GM04503 (cell line): ENCODE results near the gene C1R.
A peak's percentile ranks its signal among the peaks of the same experiment; 100 is the strongest.
"Not testable (repeated sequence)": the region's sequence is repeated elsewhere in the genome, so short reads cannot be mapped to it uniquely, and the experiment has no call there.

ENCODE experiments used
- DNase-seq: peaks from one replicate; pipeline ENCODE4 v3.0.0-alpha.2; 2012; ENCODE audit warnings: low read depth

C1R gene

GRCh38 chr12:7067096-7067495 lies 25.1 kb downstream of the C1R start:
- no peak for DNase-seq

GRCh38 chr12:7066596-7066995 lies 25.6 kb downstream of the C1R start:
- DNase-seq, result no peak

DNA sequence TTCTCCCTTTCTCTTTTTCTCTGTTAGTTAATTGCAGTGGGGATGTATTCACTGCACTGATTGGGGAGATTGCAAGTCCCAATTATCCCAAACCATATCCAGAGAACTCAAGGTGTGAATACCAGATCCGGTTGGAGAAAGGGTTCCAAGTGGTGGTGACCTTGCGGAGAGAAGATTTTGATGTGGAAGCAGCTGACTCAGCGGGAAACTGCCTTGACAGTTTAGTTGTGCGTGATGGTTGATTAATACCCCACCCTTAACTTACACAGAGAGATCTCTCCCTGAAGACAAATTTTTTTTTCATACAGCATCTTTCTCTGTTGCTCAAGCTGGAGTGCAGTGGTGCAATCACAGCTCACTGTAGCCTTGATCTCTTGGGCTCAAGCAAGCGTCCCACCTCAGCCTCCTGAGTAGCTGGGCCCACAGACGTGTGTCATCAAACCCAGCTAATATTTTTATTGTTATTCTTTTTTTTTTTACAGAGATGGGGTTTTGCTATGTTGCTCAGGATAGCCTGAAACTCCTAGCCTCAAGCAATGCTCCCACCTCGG lies 27.1 kb downstream of the C1R start:
- DNase-seq, result no peak

DNA sequence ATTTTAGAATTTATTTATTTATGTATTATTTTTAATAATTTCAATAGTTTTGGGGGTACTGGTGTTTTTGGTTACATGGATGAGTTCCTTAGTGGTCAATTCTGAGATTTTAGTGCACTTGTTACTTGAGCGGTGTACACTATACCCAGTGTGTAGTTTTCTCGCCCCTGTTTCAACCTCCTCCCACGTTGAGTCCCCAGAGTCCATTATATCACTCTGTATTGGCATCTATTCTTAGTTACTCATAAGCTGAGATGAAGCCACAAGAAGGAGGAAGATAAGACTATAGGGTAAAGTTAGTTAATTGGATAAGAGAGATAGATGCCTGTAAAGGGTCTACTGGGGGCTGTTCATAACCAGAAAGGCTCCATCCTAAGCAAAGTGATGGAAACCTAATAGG lies 27.7 kb downstream of the C1R start:
- no peak for DNase-seq

DNA sequence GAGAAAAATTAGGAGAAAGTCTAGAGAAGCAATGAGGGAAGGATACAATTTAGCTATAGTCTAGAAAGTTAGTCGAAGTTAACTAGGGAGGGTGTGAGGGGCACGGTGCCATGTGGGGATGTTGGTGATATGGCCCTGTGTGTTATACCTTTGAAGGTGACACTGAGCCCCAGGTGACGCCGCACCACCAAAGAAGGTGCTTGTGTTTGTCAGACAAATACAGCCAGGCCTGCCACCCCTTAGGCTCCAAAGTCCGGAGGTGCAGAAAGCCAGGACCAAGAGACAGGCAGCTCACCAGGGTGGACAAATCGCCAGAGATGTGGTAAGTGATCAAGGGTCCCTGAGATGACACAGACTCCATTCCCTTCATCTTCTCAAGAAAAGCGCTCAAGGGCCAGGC lies 30.6 kb downstream of the C1R start:
- no peak for DNase-seq

- no peak for DNase-seq
These were observed 31.1 kb downstream of the C1R start for GRCh38 chr12:7061138-7061537.

DNA sequence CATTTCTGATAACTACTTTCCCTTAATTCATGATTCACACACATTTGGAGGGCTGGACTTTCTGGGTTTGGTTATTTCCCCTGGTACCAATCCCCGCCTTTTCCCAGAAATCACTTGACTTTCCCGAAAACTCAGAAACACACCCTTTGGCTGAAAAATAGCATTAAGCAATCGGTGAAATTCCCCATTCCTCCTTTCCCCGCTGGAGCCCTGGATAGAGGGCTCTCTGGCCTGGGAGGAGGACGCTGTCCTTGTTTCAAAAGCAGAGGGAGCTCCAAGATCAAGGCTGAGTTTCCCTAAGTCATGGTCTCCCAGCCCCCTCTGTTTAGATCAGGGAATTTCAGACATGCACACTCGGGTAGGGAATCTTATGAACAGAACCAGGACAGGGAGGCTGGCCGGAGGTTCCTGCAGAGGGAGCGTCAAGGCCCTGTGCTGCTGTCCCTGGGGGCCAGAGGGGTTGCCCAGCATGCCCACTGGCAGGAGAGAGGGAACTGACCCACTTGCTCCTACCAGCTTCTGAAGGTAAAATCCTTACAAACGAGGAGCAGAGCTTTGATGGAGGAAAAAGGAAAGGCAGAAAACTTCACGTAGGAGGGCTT lies 31.8 kb downstream of the C1R start, which contains the start of gene C1S:
Gene C1S, plus strand, starts transcription at position 366 of the 602 bp plus-strand sequence. CDS start 1,195 bp downstream, outside the sequence.
- DNase-seq, result peak; percentile 97

DNA sequence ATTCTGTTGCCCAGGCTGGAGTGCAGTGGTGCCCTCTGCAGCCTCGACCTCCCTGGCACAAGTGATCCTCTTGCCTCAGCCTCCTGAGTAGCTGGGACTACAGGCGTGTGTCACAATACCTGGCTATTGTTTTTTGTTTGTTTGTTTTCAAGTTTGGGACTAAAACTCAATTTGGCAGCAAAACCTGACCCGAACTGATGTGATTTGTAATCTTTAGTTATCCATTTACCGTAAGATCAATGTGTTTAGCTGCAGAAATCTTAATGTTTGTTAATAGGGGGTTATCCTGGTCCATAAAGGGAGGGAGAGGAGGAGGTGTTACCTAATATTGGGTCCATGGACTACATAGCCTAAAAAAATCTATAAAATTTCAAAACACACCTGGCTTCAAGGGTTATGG lies 32.5 kb downstream of the C1R start:
- no peak for DNase-seq

DNA sequence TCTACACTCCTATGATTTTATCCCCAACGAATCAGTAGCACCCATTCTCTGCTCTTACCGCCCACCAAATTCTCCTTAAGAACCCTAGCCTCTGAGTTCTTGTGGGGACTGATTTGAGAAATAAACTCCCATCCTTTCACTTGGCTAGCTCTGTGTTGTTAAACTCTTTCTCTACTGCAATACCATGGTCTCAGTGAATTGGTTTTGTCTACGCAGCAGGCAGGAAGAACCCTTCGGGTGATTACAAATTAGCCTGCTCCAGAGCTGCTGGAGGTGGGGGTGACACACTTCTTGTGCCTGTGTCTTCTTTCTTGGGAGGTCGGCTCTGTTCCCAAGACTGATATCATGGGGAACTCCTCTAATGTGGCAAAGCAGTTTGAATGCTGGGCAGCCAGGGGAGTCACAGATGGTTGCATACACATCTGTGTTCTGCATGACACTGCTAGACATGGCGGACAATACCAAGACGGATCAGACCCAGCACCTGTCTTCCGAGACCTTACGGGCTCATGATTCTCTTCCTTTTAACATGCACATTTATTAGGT lies 33.3 kb downstream of the C1R start:
- no peak for DNase-seq

GRCh38 chr12:7058163-7058845 lies 33.9 kb downstream of the C1R start:
- no peak for DNase-seq

DNA sequence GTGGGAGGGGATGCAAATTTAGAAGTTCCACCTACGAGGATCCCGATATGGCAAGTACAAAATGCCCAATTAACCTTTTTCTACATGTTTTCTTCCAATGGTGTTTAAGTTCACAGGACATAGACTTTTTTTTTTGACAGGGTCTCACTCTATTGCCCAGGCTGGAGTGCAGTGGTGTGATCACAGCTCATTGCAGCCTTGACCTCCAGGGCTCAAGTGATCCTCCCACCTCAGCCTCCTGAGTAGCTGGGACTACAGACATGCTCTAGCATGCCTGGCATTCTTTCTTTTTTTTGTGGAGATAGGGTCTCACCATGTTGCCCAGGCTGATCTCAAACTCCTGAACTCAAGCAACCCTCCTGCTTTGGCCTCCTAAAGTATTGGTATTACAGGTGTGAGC lies 36.5 kb downstream of the C1R start:
- not testable (repeated sequence) for DNase-seq

- no peak for DNase-seq
These were observed 37.3 kb downstream of the C1R start for GRCh38 chr12:7054925-7055324.

DNA sequence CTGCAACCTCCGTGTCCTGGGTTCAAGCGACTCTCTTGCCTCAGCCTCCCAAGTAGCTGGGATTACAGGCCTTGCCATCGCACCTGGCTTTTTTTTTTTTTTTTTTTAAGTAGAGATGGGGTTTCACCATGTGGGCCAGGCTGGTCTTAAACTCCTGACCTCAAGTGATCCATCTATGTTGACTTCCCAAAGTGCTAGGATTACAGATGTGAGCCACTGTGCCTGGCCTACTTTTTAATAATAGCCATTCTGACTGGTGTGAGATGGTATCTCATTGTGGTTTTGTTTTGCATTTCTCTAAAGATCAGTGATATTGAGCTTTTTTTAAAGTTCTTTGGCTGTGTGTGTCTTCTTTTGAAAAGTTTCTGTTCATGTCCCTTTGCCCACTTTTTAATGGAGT lies 42.3 kb downstream of the C1R start:
- DNase-seq, result not testable (repeated sequence)

DNA sequence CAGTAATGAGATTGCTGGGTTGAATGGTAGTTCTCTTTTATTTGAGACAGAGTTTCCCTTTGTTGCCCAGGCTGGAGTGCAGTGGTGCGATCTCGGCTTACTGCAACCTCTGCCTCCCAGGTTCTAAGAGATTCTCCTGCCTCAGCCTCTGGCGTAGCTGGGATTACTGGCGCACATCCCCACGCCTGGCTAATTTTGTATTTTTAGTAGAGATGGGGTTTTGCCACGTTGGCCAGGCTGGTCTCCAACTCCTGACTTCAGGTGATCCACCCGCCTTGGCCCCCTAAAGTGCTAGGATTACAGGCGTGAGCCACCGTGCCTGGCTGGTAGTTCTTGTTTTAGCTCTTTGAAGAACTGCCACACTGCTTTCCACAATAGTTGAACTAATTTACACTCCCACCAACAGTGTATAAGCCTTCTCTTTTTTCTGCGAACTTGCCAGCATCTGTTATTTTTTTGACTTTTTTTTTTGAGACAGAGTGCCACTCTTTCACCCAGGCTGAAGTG lies 42.7 kb downstream of the C1R start:
- not testable (repeated sequence) for DNase-seq

- no peak for DNase-seq
These were observed 44.9 kb downstream of the C1R start for GRCh38 chr12:7047306-7047705.

DNA sequence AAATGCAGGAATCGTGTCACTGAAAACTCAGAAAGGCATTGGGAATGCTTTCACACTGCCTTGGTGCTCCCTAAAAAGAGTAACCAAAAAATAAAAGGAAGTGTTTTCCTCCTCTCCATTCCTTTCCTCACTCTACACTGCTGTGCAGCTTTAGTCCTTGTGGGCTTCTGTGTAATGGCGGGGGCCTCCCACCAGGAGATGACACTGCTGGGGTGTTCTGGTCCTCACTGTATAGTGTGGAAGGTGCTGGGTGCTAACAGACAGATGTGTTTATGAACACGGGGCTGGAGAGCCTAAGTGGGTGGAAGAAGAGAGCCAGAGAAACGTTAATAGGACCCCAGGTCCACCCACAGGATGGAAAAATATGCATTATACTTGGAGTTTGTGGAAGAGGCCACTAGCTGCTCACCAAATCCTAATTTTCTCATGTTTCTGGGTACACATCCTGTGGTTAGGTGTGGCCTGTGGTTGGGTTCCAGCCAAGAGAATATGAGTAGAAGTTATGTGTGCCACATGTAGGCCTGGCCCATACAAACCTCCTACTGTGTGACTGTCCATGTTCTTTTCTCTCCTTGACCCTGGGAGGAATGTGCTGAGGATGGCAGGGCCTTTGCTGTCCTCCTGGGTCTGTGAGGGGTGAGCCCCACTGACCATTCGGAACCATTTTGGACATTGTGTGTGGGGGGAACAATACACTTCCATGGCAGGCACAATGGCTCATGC lies 45.7 kb downstream of the C1R start:
- DNase-seq, result no peak

- DNase-seq, result no peak
These were observed 46.3 kb downstream of the C1R start for GRCh38 chr12:7045913-7046312.

DNA sequence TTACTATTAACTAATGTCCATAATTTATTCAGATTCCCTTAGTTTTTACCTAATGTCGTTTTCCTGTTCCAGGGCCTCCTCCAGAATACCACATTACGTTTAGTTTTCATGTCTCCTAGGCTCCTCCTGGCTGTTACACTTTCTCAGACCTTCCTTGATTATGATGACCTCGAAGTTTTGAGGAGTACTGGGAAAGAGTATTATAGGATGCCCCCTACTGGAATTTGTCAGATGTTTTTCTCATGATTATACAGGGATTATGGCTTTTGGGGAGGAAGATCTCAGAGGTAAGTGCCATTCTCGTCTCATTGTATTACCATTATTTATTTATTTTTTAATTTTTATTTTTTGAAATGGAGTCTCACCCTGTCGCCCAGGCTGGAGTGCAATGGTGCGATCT lies 49.4 kb downstream of the C1R start:
- peak; percentile 17 for DNase-seq

DNA sequence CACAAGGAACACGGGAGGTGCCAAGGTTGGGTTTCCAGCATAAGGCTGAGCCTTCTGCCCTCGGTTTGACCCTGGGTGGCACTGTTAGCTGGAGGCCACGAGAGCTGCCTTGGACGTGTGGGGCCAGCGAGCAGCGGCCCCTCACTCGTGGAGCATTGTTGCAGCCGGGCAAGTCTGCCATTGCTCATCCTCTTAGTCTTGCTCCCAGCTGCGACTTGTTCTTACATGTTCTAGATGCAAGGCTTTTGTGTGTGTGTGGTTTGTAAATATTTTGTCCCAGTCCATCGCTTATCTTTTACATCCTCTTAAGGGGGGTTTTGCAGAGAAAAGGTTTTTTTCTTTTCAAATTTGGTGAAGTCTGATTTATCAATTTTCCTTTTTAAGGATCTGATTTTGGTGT lies 52.8 kb downstream of the C1R start:
- no peak for DNase-seq

DNA sequence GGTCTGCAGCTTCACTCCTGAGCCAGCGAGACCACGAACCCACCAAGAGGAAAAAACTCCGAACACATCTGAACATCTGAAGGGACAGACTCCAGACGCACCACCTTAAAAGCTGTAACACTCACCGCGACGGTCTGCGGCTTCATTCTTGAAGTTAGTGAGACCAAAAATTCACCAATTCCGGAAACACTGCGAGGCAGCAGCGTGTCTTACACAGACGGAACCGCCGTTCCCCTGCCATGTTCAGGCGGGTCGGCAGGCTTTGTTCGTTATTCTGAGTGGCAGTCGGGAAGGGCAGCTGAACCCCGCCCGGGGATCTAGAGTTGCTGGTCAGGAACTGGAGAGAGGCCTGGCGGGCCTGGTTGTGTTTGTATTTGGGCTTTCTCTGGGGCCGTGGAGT lies 53.7 kb downstream of the C1R start:
- DNase-seq, result no peak

GRCh38 chr12:7037411-7037810 lies 54.8 kb downstream of the C1R start:
- DNase-seq, result not testable (repeated sequence)

- DNase-seq, result no peak
These were observed 56.8 kb downstream of the C1R start for GRCh38 chr12:7035463-7035862.

DNA sequence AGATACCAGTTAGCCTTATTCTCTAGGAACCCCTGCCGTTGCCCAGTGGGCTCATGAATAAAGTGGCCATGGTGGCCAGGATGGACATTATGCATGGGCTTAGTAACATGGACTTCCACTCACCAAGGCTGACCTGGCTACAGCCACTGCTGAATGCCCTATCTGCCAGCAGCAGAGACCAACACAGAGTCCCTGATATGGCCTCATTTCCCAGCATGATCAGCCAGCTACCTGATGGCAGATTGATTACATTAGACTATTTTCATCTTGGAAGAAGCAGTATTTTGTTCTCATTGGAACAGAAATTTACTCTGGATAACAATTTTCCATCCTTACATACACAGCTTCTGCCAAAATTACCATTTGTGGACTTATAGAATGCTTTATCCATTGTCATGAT lies 57.8 kb downstream of the C1R start:
- DNase-seq, result no peak
